ENCODE results near the gene GGT6.

GGT6 gene

DNA sequence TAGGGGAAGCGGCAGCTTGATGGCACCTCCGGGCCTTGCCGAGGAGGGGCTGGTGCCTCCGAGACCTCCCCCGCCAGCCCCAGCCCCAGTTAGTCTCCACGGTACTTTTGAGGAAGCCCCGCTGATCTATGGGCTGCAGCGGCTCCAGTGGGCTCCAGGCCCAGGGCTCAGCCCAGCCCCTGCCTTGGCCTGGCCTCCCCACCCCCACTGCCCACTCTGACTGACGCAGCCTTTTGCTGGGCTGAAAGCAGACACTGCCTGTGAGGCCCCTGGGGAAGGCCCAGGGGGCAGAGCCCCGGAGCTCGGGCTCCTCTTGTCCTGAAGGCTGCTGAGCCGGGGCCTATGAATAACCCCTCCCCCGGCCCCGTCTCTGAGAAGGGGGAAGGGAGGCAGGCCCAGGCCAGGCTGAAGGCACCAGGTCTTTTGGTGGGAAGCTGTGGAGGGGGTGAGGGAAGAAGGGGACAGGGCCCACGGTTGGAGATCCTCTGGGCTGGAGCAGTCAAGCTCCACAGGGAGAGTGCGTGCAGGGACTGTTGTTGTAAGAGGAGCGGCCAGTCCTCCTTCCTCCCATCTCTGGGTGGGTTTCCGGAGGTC lies 16.4 kb upstream of the GGT6 start:
- DNase-seq (ENCODE audit: low read depth in 2 of 3, low spot score in 1 of 3): no peak

DNA sequence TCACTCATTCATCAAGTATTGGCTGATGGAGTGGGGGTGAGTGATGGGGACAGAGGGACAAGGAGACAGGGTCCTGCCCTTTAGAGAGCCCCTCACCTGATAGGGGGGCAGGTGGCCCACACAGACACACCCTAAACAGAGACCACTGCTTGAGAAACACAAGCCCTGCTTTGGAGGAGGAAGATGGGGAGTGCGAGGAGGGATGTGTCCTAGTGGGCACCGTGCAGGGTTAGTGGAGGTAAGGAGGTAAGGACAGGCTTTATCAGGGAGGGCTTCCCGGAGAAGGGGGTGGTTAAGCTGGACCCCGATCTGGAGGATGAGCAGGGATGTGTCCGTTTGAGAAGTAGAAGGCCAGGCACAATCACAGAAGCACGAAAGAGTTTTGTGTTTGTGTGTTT lies 15.8 kb upstream of the GGT6 start:
- no peak for DNase-seq (ENCODE audit: low read depth in 2 of 3, low spot score in 1 of 3)

DNA sequence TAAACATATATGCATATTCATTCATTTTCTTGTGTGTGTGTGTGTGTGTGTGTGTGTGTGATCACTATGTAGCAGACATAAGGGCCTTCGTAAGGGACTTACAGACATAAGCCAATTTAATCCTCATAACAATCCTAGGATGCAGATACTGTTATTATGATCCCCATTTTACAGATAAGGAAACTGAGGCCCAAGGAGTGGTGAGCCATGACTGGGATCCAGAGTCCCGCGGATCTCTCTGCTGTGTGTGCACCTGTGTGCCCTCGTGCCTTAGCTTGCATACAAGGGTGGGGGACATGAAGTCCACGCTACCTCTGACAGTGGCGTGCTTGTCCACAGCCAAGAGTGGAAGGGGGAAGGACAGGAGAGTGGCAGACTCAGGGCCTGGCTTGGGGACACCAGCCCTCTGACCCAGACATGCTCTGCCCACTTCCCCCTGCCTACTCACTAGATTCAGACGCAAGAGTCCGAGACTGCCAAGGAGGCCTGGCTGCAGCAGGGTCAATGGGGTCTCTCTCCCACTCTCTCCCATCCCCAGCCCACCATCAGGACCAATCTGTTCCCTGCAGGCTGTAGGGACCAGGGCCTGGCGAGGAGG lies 14.2 kb upstream of the GGT6 start:
- DNase-seq (ENCODE audit: low read depth in 2 of 3, low spot score in 1 of 3): no peak

DNA sequence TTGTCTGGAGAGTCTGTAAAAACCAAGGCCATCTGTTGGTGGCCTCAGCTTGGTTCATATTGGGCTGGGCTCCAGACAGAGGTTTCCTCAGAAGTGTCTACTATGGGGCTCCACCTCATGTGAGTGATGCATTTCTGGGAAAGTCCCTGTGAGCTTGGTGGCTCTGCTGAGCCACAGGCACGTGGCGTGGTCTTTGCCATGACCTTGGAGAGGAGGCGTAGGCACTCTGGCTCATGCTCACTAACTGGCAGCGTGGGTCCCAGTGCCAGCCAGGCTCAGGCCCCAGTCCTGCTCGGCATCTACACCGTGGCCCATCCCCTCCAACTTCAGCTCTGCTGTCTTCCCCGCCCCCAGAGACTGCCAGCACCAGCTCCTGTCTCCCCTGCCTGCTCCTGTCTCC lies 13.3 kb upstream of the GGT6 start:
- peak; percentile 49 to 62 (median 53) for DNase-seq (ENCODE audit: low read depth in 2 of 3, low spot score in 1 of 3)

DNA sequence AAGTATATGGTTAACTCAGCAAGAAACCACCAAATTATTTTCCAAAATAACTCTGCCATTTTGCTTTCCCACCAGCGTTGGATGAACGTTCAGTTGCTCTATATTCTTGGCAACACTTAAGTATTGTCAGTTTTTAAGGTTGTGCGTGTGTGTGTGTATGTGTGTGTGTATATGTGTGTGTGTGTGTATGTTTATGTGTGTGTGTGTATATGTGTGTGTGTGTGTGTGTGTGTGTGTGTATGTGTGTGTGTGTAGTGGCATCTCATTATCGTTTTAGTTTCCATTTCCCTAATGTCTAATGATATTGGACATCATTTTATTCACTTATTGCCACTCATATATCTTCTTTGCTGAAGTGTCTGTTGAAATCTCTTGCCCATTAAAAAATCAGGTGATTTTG lies 12.7 kb upstream of the GGT6 start:
- DNase-seq (ENCODE audit: low read depth in 2 of 3, low spot score in 1 of 3): no peak

DNA sequence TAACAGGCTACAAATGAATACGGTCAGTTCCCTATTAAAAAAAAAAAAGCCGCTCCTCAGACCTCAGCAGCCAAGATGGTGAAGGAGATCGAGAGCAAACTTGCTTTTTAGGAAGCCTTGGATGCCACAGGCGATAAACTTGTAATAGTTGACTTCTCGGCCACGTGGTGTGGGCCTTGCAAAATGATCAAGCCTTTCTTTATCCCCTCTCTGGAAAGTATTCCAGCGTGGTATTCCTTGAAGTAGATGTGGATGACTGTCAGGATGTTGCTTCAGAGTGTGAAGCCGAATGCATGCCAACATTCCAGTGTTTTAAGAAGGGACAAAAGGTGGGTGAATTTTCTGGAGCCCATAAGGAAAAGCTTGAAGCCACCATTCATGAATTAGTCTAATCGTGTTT lies 11.8 kb upstream of the GGT6 start:
- DNase-seq (ENCODE audit: low read depth in 2 of 3, low spot score in 1 of 3): no peak

DNA sequence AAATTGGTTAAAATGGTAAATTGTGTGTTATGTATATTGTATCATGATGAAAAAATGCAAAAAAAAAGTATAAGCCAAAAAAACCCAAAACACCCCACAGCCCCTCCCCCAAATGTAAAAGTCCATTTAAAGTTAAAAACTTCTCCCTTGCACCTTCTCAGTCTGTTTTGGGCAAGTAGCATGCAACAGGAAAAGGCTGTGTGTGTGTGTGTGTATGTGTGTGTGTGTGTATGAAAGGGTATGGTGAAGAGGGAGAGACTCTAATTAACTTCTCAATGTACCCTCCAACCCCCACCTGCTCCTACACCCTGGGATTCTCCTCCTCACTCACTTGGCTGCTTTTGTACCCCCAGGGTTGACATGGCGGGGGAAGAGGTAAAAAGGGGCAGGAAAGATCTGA lies 9.2 kb upstream of the GGT6 start:
- DNase-seq (ENCODE audit: low read depth in 2 of 3, low spot score in 1 of 3): no peak

DNA sequence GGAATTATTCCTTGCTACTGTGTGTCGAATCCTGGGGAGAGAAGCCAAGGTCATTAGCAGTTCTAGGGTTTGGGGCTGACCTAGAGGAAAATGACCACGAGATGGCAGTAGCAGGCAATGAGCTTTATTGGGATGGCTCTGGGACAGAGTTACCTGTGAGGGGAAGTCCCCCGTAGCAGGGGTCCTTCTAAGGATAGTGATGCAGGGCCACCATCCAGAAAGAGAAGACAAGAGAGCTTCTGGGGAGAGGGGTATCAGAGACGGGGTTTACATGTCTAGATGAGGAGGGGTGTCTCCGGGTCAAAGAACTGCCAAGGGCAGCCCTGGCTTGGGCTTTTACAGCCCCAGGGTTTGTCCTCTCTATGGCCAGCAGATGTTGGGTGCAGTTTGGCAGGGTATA lies 6.4 kb upstream of the GGT6 start:
- DNase-seq (ENCODE audit: low read depth in 2 of 3, low spot score in 1 of 3): peak in 2 of 3 donors; percentile 17 to 69

DNA sequence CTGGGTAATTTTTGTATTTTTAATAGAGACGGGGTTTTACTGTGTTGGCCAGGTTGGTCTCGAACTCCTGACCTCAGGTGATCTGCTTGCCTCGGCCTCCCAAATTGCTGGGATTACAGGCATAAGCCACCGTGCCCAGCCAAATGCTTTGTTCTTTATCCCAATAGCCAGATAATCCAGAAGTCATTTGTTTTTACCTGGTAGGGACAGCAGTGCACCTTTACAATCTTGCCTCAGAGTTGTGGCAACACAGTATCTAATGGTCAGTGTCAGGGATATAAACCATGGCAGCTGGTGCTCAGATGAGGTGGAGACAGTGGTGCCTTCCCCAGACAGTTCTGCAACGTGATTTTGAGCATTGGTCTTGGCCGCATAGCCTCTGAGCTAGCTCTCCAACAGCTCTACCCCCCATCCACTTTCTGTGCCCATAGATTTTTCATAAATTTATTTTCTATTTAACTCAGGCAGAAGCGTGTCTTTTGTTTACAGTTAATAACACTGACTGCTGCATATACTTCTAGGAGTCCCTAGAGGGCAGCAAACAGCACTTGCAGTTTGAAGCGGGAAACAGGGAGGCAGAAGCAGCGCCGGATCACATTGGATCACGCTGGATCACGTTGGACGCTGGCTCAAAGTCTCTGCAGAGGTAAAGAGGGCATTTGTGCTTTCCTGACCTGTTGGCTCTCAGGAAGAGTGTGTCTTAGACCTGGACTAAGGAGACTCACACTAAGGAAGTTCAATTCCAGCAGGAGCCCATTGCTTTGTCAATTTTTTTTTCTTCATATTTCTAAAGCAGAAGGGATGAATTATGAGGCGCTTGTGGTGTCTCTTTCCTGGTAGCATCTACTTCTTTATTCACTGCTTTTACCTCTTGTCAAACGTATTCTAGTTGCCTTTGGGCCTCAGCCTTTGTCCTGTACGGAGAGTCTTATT lies 5.1 kb upstream of the GGT6 start:
- peak in 2 of 3 donors; percentile 44 to 53 for DNase-seq (ENCODE audit: low read depth in 2 of 3, low spot score in 1 of 3)

DNA sequence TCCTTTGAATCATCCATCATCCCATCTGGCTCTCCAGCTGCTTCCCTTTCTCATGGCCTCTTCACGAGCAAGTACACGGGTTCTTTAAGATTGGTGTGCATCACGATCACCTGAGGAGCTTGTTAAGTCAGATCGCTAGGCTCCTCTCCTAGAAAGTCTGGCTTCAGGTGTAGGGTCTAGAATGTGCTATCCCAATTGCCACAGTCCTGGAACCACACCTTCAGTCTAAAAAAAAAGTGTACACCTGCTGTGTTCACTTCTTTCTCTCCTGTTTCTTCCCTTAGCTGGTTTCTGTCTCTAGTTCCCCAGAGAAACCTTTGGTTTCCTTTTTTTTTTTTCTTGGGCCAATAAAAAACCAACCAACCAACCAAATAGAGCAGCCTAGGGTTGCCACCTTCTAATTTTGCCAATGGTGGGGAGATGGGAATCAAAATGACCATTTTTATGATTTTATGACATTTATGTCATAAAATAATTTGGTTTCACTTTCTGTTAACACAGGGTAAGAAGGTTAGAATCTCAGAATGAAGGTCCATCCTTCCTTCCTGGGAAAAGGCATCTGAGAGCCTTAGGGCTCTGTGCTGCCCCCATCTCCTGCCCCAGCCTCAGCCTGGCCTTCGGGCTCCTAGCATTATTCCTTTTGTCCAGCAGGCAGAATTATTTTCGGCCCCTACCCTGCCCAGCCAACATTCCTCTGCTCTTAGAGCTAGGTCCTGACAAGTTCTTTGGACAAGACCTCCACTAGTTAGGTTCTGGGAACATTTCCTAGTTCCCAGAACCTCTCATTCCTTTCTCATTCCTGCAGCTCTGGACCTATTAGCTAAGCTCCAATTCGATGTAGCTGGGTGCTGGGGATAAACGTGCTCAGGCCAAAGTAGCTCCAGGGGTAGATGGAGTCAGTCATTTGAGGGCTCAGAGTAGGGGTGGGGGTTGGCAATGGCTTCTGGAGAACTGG lies 1.9 kb upstream of the GGT6 start:
- DNase-seq (ENCODE audit: low read depth in 2 of 3, low spot score in 1 of 3): no peak

DNA sequence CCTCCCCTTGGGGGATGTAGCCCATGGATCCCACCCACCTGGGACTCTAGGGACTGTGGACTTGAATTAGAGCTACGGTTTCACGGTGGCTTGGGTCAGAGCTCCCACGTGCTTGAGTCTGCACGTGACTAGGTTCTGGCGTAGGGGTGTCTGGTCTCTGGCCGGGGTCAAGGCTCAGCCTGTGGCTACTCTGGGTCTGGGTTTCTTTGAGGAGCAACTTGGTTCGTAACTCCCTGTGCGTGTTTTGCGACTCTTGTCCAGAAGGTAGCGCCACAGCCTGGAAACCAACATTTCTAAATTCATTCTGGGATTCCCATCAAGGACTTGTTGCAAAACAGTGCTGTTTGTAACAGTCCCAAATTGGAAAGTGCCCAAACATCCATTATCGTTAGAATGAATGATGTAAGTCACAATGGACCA lies 470 bp upstream of the GGT6 start:
- DNase-seq (ENCODE audit: low read depth in 2 of 3, low spot score in 1 of 3): no peak

DNA sequence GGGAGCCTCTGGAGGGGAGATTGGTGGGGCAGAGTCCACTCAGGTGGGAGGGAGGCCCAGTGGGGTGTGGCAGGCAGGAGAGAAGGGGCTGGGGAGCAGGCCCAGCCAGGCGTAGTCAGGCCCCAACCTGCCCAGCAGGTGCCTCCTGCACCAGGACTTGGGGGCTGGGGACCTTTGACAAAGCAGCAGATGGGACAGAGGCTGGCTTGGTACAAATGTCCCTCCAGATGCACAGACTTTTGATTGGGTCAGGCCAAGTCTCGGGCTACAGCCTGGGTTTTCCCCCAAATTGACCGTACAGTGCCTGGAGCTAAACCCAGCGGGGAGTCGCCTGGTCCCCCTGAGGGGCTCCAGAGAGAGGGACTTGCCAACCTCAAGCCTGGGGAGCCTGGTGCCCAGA lies 411 bp downstream of the GGT6 start:
- DNase-seq (ENCODE audit: low read depth in 2 of 3, low spot score in 1 of 3): no peak

DNA sequence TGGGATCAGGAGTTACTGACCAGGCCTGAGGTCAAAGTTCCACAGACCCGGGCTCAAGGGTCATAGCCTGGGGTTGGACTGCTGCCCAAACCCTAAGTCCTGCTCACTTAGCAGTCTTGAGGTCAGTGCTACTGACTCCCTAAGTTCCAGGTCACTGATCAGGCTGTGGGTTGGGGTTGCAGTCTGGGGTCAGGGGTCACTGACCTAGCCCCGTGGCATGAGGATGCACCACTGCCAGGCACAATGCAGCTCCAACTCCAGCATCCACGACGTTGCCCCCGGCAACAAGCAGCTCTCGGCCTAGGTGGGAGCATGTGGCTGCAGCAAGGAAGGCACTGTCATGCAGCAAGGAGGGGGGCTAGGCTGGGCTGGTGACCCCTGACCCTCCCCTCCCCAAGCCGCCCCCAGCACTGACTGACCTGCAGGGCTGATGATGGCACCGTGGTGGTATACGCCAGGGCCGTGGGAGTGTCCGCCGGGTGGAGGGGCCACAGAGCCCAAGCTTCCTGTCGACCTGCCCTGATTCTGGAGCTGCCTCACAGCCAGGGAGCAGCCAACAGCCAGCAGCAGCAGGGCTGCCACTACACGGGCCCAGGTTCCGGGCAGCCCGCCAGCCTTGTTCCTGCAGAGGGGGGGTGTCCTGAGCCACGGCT lies 1.1 kb downstream of the GGT6 start:
- no peak for DNase-seq (ENCODE audit: low read depth in 2 of 3, low spot score in 1 of 3)

DNA sequence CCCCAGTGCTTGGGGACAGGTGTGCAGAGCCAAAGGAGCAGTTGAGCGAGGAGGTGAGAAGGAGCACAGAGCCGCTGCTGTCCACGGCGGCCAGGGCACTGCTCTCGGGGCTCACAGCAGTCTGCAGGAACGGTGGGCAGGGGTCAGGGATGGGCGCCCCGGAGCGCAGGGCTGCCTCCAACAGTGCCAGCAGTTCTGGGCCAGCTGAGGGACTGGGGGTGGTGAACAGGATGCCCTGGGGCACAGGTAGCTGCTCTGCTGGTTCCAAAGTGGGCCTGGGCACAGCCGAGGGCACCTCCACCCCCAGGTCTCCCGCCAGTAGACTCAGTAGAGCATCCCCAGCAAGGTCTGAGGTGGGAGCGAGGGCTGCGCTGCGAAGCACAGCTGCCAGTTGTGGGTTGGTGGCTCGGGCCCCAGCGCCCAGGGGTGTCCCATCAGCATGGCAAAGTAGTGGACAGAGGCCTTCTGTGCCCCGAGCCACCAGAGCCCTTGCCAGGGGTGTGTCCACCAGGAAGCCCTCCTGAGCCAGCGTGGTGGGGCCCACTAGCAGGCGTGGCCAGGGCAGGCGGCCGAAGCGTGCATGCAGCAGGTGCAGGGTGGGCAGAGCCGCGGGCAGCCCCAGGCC lies 1.9 kb downstream of the GGT6 start:
- DNase-seq (ENCODE audit: low read depth in 2 of 3, low spot score in 1 of 3): no peak

DNA sequence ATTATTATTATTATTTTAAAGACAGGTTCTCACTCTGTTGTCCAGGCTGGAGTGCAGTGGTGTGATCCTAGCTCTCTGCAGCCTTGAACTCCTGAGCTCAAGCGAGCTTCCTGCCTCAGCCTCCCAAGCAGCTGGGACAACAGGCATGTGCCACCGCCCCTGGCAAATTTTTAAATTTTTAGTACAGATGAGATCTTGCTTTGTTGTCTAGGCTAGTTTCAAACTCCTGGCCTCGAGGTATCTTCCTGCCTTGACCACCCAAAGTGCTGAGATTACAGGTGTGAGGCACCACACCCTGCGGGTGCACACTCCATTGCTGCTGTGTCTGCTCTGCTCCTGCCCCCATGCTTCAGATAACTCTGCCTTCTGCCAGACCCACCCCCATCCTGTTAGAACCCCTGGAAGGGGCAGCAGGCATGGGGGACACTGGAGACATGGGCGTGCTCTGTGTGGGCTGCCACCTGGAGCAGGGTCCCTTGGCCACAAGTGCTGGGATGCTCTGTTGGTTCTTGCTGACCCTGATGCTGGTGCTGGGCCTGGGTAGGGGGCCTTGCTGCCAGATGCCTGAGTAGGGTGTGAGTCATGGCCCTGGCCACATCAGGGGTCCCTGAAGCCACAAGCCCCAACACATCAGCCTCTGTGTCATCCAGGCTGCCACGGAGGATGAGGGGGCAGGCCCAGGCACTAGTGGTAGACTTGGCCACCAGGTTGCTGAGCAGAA lies 2.6 kb downstream of the GGT6 start:
- no peak for DNase-seq (ENCODE audit: low read depth in 2 of 3, low spot score in 1 of 3)

DNA sequence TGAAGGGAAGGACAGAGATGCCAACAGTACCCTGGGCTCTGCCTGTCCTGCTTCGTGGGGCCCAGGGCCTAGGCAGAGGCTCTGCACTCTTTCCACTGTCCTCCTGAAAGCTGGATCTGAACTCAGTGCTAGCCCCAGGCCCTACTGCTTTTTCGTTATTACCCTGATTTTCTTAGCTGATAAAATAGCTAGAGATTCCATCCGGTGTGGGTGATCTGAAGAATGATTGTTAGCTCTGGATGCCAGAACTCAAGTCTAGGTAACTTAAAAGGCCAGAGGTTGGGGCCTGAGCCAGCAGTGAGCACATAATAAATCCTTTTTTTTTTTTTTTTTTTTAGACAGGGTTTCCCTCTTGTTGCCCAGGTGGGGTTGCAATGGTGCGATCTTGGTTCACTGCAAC lies 3.4 kb downstream of the GGT6 start:
- DNase-seq (ENCODE audit: low read depth in 2 of 3, low spot score in 1 of 3): no peak

DNA sequence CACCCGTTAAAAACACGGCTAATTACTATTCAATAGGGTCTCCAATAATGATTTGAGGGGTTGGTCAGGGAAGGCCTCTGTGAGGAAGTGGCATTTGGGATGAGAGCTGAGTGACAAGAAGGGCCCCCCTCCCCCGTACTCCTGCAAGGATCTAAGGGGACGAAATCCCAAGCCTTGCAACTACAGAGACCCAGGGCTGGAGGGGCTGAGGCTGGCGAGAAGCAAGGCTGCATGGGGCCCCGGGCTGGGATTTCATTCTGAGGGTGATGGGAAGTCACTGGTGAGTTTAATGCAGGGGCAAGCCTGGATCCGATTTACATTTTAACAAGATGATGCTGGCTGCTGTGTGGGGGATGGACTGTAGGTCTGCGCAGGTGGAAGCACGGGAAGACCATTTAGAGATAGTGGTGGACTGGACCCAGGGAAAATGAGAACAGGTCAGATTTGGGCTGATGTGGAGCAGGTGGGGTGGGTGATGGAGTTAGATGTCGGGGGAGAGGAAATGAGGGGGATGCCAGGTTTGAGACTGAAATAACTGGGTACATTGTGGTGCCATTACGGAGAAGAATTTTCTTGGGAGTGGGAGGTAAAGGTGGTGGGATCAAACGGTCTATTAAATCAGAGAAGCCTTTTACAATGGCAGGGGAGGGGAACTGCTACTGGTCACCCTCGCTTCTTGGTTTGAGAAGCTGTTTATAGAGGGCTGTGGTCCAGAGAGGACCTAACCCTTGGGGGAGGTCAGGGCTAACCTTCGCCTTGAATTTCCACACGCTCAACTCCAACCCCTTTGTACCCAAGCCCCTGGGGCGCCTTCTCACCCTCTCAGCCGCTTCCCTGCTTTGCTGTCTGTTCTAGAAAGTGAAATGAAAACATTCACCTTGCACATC lies 4.3 kb downstream of the GGT6 start:
- DNase-seq (ENCODE audit: low read depth in 2 of 3, low spot score in 1 of 3): no peak

DNA sequence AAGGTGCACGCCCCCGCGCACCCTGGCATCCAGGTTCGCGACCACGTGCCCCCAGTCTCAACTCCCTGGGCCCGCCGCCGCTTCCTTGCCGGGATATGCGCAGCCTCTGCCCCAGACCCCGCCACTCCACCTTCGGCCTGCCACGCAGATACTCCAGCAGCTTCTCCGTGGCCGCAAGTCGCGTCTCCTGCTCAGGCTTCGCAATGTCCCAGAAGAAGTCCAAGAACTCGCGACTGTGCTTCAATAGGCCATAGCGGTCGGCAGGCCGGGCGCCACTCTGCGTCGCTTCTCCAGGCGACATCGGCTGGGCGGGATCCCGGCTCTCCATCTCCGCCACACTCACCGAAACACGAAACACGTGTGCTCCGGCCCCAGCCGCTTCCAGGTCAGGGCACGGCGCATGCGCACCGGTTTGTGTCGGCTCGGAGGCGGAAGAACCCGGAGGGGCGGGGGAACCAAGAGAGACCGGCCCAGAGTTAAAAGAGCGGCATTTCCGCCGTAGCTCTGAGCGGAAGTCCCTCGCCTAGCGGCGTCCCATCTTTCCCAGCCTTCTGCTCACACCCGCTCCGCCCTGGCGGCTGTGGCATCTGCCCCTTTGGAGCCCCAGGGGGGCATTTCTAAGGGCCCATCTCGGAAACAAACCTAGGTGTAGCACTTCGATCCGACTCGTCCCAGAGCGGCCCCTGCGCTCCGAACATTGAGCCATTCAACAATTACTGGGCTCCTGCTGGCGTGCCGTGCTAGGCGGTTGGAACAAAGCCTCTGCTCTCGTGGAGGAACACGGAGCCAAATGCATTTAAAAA lies 5.2 kb downstream of the GGT6 start, which contains the start of gene MYBBP1A:
TSS of gene MYBBP1A (minus strand) at position 388 of the 803 bp plus-strand sequence. CDS start at position 328, 60 bp downstream.
- peak; percentile 92 to 99 (median 94) for DNase-seq (ENCODE audit: low read depth in 2 of 3, low spot score in 1 of 3)
